ENCODE results near the gene COL18A1.

COL18A1 gene

DNA sequence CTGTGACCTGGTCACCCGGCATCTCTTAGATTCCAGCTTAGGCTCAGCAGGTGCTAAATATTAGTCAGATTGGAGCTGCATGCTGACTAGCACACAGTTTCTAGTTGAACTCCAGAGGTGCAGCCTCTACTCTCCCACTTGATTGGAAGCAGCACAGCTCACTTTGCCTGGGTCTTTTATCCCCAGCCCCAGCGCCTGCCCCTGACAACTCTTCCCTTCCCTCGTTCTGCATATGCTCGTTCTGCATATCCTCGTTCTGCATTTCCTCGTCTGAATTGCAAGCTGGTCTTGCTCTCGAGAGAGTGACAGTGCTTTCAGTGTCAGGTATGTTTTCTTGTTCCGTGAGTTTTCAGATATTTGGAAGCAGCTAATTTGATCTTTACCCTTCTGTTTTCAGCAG, 11.7 kb downstream of the COL18A1 start:
- TF ChIP-seq CTCF (conservative IDR thresholded peaks at IDR 0.05; ENCODE audit: low read depth), result no peak
- ChIA-PET POLR2A (ENCODE audit: low non-redundant PET) (no interaction called here), CTCF (no interaction called here)
- DNase-seq (ENCODE audit: low spot score), result no peak
- H3K27ac ChIP-seq, result no peak overlapping the region

GRCh38 chr21:45417256-45417950, 12.4 kb downstream of the COL18A1 start:
- TF ChIP-seq CTCF (conservative IDR thresholded peaks at IDR 0.05; ENCODE audit: low read depth), result no peak
- H3K27ac ChIP-seq, result no peak overlapping the region
- CTCF ChIA-PET, result interaction anchor here (0.7 kb wide), 1 partner anchor 125 kb away, joined by 5 read pairs; no protein-coding TSS in a partner anchor
- no peak for DNase-seq (ENCODE audit: low spot score)
- POLR2A ChIA-PET (ENCODE audit: low non-redundant PET), result no interaction called here

GRCh38 chr21:45417951-45418300, 13.0 kb downstream of the COL18A1 start:
- H3K27ac ChIP-seq, result no peak overlapping the region
- ChIA-PET POLR2A (ENCODE audit: low non-redundant PET) (no interaction called here), CTCF (interaction anchor here (0.7 kb wide), 1 partner anchor 125 kb away, joined by 5 read pairs; no protein-coding TSS in a partner anchor)
- TF ChIP-seq CTCF (conservative IDR thresholded peaks at IDR 0.05; ENCODE audit: low read depth), result no peak
- DNase-seq (ENCODE audit: low spot score), result no peak

GRCh38 chr21:45418301-45419071, 13.5 kb downstream of the COL18A1 start:
- ChIA-PET POLR2A (ENCODE audit: low non-redundant PET) (no interaction called here), CTCF (interaction anchor here (0.7 kb wide), 1 partner anchor 126 kb away, joined by 5 read pairs; no protein-coding TSS in a partner anchor)
- TF ChIP-seq CTCF (conservative IDR thresholded peaks at IDR 0.05; ENCODE audit: low read depth), result no peak
- no peak overlapping the region for H3K27ac ChIP-seq
- DNase-seq (ENCODE audit: low spot score), result no peak

GRCh38 chr21:45419162-45419561, 14.2 kb downstream of the COL18A1 start:
- no peak for TF ChIP-seq CTCF (conservative IDR thresholded peaks at IDR 0.05; ENCODE audit: low read depth)
- CTCF ChIA-PET, result no interaction called here
- H3K27ac ChIP-seq, result peak overlapping the region; percentile 34; the same call in 1 of the 2 replicates
- no peak for DNase-seq (ENCODE audit: low spot score)
- POLR2A ChIA-PET (ENCODE audit: low non-redundant PET), result no interaction called here

DNA sequence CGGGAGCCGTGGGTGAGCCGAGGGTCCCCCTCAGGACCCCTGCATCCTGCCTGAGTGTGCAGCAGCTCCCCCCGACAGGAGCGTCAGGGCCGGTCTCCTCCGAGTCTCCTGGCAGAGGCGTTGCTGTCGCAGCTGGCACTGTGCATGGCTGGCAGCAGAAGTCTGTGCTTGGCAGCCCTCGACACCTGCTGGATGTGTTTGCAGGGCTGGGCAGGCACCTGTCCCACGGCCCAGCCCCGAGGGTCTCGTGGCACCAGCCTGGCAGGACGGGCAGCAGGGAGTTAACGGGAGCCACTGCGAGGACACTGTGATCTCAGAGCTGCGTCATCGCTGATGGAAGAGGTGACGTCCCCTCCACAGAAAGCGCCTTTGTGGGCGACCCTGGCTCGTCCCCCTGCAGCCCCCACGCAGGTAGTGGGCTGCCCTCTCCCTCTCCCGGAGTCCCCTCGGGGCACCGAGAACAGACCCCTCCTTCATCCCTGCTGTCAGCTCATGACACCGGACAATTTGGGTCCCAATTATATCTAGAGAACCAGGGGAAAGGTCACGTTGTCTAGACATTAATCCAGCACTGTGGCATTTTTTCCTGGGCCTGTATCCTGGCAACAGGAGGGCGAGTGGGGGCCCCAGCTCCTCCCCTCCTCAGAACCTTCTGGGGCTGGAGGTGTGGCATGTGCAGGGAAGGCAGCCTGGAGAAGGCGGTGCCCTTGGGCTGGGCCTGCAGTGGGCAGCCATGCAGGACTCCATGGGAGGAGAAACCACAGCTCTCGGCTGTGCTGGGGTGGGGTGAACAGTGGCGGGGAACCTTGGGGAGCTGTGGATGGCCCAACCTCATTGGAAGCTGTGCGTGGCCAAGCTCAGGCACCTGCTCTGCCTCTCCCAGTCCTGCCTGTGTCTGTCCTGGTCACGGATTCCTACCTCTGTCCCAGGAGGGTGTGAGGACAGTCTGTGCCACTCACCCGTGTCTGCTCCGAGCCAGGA, 15.4 kb downstream of the COL18A1 start:
- ChIA-PET POLR2A (ENCODE audit: low non-redundant PET) (no interaction called here), CTCF (no interaction called here)
- H3K27ac ChIP-seq, result peak overlapping the region; percentile 34
- no peak for DNase-seq (ENCODE audit: low spot score)
- no peak for TF ChIP-seq CTCF (conservative IDR thresholded peaks at IDR 0.05; ENCODE audit: low read depth)

All from RWPE1 (cell line).